HG02840 (cell line): ENCODE results near the gene BAIAP2L1.
"Not testable (repeated sequence)": the region's sequence is repeated elsewhere in the genome, so short reads cannot be mapped to it uniquely, and the experiment has no call there.

Source experiments
- ATAC-seq: cut with Tn5 transposase; IDR thresholded peaks from one replicate; pipeline ENCODE4 v1.9.1; 2021; ENCODE audit warnings: mild to moderate bottlenecking, moderate library complexity, moderate number of reproducible peaks; ENCODE audit not compliant: unreplicated experiment, low FRiP score

The BAIAP2L1 gene

DNA sequence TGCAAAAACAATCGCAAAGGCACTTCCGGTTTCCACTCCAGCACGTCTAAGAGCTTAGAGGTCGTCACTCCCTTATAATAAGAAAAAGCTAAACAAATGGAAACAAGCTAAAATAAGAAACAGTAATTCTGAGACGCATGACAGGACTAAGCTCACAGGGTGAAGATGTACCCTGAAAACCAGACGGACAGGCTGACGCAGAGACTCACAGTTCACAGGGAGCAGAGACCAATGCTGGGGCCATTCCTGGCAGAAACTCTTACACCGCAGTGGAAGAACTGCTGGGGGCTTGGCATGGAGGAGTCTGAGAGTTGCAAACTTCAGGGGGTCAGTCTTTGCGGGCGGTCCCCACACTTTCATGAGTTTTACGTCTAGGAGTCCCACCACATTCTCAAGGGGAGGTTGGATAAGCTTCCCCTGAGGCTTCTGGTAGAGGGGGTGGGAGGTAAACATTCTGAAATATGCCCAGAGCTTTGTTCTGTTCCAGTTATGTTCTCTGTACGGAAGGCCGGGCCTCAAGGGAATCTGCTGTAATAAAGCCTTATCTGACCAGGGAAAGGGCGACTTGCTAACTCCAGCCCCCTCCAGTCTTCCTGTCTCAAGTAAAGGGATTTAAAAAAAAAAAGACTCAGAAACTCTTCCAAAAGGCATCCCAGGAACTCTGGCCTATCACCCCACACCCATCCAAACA, 71.6 kb downstream of the BAIAP2L1 start:
- ATAC-seq, result no peak

DNA sequence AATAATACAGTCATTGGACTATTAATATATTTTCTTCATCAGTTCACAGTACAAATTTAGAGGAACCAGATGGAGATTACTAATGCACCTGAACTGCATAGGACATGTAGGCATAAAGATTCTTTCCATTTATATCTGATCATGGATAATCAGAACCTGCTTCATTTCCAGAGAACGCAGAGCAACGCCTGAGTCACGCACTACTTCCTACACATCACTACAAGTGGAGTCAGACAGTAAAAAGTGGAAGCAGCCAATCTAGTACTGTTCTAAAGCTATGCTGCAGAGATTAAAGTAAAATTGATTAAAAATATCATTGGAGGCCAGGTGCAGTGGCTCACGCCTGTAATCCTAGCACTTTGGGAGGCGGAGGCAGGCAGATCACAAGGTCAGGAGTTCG, 76.1 kb downstream of the BAIAP2L1 start:
- ATAC-seq, result no peak

DNA sequence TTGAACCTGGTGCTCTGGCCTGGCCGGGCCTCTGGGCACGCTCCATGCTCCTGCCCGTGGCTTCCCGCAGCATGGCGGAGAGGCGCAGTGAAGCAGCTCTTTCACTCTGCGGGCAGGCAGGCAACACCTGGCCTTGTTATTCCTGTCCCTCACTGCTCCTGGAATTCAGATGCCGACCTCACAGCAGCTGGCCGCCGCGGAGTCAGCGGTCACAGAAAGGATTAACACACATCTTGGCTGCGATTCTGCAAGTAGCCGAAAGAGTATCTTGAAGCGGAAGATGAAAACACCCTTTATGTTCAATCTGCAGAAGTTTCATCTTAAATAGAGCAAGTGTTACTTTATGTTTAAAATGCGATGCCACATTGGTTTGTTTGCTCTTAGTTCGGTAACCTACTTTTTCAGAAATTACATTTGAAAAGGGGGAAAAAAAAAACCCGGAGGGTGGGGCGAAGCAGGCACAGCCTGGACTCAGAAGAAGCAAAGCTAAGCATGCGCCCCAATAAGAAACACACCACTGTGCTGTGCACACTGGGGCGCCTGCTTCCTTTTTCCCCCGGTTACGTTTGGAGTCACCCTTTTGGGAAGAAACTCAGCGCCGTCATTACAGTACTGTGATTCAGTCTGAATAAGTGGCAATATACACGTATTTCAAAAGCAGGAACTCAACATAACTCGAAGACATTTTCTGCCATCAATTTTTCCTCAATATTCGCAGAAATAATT, 77.1 kb downstream of the BAIAP2L1 start:
- no peak for ATAC-seq

DNA sequence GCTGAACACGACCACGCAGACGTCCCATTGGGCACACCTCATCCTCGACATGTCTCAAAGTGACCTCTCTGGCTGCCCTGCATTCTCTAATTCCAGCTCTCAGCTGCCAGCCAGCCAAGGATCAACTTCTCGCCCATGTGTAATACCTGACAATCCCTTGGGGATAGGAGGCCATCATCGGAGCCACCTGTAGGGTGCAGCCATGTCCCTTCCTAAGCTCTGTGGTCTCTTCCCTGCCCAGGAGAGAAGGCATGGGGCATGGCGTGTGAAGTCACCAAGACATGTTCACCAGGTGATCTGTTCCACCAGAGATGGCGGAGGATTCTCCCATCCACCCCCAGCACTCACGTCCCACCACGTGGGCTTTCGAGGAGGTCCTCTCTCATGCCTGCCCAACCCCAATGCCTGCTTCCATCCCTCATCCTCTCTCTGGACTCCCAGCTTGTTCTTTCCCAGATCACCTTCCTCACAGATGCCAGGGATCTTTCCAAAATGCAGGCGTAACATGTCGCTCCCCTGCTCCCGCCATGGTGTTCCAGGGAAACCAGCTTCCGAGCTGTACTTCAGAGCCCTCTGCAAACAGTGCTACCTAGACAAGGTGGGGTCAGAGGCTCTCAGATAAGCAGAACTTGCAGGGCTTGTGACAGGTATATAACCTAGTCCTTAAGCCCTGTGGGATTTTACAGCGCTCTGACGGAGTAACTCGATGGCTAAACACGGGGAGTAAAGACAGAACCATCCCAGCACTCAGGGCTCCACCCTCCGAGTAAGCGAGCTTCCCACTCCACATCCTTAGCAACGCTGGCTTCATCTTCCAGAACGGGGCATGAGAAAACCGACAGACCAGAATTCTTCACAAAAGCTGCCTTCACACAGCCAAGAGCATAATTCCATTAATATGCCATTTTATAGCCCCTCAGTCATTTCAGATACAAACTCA, 78.3 kb downstream of the BAIAP2L1 start:
- no peak for ATAC-seq

DNA sequence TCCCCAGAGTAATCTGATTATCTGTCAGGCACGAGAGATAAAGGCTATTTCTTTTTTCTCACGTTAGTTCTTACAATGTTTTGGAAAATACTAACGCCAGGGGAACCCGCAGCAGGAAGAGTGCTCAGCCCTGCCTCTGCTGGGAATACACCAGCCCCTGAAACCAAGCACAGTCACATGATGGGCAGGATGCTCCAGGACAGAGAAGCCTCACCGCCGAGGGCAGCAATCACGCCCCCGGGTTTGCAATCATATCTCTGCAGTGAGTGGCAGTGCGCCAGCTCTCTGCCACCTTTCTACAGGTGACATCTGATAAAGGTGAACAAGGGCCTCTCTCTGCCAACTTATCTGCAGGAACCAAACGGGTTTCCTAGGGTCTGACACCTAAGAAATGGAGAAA, 79.6 kb downstream of the BAIAP2L1 start:
- no peak for ATAC-seq

DNA sequence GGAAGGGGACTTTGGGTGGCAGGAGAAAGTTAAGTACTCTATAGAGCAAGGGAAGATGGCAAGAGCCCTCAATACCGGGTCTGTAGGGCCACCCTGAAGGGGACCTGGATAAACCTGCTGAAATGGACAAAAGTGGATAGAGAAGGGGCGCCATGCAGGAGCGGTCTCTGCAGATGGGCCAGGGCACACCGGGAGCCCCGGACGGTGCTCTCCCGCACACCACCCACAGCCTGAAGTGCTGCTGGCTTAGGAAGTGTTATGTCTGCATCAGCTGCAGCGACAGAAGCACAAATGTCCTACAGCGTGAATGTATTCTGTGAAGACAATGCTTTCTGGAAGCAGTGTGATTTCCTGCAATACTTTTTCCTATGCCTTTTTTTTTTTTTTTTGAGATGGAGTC, 81.7 kb downstream of the BAIAP2L1 start:
- ATAC-seq, result no peak

DNA sequence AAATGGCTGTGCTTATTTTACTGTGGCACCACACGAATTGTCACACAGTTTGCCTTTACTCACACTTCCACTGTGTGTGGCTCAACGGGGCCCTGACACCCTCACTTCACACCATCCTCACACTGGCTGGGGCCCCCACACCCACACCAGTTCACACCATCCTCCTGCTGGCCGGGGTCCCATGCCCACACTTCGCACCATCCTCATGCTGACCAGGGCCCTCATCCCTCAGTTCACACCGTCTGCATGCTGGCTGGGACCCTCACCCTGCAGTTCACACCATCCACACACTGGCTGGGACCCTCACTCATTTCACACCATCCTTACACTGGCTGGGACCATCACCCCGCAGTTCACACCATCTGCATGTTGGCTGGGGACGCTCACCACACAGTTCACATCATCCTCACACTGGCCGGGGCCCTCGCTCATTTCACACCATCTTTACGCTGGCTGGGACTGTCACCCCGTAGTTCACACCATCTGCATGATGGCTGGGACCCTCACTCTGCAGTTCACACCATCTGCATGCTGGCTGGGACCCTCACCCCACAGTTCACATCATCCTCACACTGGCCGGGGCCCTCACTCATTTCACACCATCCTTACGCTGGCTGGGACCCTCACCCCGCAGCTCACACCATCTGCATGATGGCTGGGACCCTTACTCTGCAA, 83.4 kb downstream of the BAIAP2L1 start:
- ATAC-seq, result no peak

DNA sequence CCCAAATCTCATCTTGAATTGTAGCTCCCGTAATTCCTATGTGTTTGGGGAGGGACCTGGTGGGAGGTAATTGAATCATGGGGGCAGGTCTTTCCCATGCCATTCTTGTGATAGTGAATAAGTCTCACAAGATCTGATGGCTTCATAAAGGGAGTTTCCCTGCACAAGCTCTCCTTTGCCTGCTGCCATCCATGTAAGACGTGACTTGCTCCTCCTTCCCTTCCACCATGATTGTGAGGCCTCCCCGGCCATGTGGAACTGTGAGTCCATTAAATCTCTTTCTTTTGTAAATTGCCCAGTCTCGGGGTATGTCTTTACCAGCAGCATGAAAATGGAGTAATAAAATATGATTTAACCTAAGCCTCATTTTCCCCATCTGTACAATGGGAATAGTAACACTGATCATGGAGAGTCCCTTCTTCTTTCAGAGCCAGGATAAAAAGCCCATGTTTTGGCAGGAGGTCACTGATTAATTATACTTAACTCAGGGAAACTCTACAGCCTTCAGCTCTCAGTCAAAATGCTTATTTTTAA, 84.8 kb downstream of the BAIAP2L1 start:
- not testable (repeated sequence) for ATAC-seq

DNA sequence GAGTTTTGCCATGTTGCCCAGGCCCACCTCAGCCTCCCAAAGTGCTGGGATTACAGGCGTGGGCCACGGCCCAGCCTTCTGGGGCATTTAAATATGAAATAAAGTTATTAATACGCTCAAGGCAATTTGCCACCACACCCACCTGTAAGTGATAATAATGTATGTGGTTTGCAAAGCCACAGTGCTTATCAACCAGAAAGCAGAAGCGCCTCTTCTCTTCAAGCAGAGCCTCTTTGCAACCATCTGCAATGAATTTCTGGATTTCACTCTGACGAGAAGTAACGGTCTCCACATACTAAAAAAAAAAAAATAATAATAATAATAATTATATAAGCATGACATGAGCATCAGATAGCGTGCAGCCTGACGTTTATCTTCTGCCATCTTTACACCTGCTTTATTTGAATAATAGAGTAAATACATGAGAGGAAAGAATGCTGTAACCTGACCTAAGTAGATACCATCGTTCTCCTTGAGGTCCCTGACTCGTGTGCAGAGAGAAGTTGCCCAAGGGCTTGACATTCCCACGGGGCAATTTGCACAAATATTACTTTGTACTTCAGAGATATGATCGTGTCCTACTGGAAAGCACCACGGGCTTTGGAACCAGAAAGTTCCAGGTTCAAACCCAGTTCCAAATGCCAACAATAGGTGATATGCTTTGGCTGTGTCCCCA, 85.4 kb downstream of the BAIAP2L1 start:
- ATAC-seq, result peak; percentile 65

DNA sequence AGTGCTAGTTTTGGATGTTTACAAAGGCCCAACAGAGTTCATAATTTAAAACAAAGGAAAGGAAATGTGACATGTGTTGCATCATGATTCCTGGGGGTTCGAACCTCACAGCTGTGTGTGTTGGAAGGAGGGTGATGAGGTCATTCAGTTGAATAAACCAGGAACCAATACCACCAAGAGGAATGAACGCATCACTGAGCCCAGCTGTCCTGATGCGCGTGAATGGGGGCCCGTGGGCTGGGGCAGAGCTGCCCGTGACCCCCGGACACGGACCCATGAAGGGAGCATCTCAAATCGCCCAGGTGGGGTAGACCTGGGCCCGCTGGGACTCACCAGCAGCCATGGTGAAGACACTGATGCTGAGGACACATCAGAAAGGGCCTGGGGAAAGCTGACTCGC, 86.4 kb downstream of the BAIAP2L1 start:
- ATAC-seq, result no peak

DNA sequence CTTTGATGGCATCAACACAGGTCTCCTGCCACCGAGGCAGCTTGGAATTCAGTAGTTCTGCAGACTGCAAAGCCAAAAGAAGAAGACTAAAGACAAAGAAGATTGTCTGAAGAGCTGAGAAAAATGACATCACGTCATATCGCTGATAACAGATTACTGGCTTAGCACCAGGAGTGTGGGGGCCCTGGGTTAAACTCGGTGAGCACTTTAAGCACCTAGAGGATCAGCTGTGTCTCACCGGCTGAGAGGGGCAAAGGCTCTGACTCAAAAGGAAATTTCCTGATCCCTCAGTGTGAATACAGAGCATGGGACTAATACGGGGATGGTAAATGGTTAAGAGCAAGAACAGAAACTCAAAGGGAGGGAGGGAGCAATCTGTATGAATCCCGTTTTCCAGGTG, 88.7 kb downstream of the BAIAP2L1 start:
- no peak for ATAC-seq

DNA sequence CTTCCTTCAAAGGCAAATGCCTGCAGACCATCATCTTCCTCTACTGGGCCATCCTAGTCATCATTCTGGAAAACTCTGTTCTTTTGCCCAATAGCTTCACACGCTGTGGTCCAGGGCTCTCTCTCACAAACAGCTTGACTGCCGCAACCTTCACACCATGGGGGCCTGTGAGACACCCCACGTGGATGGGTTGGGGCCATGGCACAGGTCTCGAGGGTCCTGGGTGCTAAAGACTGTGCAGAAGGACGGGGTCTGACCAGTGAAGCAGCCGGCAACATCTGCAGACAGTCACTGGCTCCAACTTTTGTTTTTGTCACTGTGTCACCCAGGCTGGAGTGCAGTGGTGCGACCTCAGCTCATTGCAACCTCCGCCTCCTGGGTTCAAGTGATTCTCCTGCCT, 91.3 kb downstream of the BAIAP2L1 start:
- ATAC-seq, result no peak

DNA sequence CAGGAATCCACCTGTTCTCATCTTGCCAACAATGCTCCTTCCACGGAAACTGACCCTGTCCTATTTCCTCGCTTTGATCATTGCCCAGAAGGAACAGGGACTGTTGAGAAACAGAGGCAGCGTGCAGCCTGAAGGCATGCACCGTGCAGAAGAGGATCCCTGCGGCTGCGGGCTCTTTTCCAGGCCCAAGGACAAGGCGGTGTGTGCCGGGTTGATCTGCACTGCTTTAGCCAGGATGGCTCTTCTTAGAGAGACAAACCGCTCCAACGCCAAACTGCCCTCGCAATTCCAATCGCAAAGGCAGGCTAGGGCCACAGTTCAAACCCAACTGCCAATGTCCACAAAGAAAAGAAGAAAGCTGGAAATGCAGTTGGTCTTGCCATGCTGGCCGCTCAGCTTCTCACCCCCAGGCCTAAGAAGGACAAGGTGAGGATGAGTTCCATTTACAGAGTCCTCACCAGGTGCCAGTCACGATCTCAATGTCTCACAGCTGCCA, 92.9 kb downstream of the BAIAP2L1 start:
- no peak for ATAC-seq

DNA sequence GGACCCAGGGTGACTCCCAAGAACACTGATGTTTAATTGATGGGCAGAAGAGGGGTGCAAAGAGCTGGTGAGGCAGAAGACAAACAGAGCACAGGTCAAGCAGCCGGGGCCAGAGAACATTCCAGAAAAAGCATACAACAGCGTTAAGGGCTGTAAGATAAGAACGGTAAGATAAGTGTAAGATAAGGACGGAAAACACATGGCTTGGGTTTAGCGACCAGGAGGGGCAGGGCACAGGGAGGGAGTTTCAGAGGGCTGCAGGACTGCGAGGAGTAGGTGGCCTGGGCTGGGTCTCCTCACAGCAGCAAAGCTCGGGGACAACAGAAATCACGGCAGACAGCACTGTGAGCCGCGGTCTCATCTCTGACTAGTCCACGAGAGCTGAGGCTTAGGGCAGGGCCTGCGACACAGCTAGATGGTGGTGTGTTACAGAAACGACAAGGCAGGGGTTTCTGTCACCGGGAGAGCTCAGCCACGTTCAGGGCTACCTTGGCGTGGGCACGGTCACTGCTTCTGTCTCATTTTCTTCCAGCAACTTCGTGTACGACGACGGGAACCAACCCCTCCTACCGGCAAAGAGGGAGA, 94.8 kb downstream of the BAIAP2L1 start:
- no peak for ATAC-seq

DNA sequence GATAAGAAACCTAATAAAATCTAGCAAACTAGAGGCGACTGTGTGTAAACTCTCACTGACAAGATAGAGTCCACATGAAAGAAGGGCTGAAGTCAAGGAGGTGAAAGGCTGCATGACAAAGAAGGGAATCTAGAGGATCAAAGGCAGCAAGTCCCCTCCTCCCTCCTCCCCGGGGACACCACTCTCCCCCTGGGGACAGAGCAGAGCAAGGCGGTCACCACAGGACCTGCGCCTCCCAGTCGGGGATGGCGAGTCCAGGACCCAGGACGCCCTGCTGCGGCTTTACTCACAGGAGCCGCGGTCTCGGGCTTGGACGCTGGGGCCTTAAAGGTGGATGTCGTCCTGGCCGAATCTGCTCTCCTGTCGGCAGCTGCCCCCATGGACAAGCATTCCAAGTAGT, 97.0 kb downstream of the BAIAP2L1 start:
- ATAC-seq, result no peak

DNA sequence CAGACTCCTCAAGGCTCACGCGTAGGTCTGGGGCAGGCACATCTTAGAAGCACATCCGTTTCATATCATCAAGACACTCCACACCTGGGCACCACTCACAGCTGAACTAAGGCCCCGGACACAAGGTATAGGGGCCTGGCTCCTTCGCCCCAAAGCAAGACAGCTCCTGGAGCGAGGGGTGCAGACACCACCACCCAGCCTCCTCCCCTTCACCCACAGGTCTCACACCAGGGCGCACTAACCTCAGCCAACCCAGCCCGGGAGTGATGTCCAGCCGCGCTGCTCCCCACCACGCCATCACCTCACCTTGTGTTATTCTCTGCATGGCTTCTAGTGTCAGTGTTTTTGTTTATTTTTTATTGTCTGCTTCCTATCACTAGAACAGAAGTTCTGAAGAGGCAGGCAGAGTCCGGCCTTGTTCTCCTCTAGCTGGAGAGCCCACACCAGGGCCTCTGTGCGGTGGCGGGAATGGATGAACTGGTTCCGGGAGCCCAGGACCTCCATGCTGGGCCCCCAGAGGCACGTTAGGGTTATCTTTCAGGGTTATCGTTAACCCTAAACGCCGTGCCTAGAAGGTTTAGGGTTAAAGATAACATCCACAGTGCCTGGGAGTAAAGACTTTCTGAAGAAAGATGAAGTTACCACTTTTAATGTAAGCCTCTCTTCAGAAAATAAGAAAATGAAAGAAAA, 97.6 kb downstream of the BAIAP2L1 start:
- ATAC-seq, result no peak

DNA sequence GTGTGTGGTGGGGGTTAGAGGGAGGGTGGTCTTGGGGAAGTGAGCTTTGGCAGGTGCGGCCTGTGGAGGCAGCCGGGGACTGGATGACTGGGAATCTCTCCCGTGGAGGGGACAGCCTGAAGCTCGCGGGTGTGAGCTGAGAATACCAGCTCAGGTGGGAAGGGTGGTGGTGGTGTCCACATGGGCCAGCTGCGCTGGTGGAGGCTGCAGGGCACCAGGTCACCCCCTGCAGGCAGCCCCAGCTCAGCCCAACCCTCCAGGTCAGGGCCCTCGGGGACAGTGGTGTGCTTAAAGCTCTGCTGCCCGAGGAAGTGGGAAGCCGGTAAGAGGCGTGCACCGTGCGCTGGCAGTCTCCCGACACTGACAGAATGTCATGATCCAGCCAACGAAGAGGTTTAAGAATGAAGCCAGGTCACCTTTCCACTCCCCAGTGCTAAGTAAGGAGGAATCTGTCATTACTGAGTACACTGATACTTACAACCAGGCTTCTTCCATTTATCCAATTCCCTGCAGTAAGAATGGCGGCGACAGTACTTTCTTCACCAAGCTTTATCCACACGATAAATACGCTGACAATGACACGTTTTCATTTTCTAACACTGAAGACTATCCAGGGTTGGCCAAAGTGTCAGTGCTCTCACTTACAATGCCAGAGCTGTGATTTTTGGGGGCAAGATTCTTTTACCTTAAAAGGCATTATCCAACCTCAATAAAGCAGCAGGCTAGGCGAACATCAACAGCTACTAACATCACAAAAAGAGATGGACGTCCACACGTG, 99.0 kb downstream of the BAIAP2L1 start:
- ATAC-seq, result no peak
